HL-60 (cell line): ENCODE results near the gene PWWP2B.

Source experiments
- DNase-seq, 2 experiments: peaks; one replicate each; pipeline ENCODE4 v3.0.0-alpha.2; 2010 to 2020; ENCODE audit warnings: low read depth in 1 of 2, low spot score in 1 of 2
- H3K27ac ChIP-seq: fragments of 250-450 bp; sonication (Bioruptor Pico); replicated peaks from 2 replicates; pipeline ENCODE4 v1.5.1; 2020; ENCODE audit warnings: mild to moderate bottlenecking, moderate library complexity
- H3K27me3 ChIP-seq: fragments of 250-450 bp; sonication (Bioruptor Pico); 2 replicates; pipeline ENCODE4 v1.5.1; 2021; ENCODE audit warnings: mild to moderate bottlenecking, moderate library complexity; ENCODE audit not compliant: insufficient read depth, poor library complexity, severe bottlenecking
- H3K4me3 ChIP-seq: replicated peaks from 2 replicates; pipeline ENCODE4 v1.5.1; 2011; ENCODE audit warnings: mild to moderate bottlenecking, control low read depth, low read length; ENCODE audit not compliant: insufficient read depth
- GABPA ChIP-seq: IDR thresholded peaks from 2 replicates; pipeline ENCODE4 v1.6.1; 2012; ENCODE audit warnings: low read depth
- POLR2AphosphoS5 ChIP-seq: IDR thresholded peaks from 2 replicates; pipeline ENCODE4 v1.6.1; 2012; ENCODE audit warnings: low read depth
- REST ChIP-seq: IDR thresholded peaks from 2 replicates; pipeline ENCODE4 v1.6.1; 2012; ENCODE audit warnings: low read depth; ENCODE audit not compliant: insufficient replicate concordance
- SPI1 ChIP-seq: IDR thresholded peaks from 2 replicates; pipeline ENCODE4 v1.6.1; 2012; ENCODE audit warnings: low read depth, mild to moderate bottlenecking, borderline replicate concordance
- TF ChIP-seq, protein P1 (sequence below): IDR thresholded peaks from one replicate; pipeline ENCODE4 v1.5.1; 2011; ENCODE audit warnings: low read length, control low read depth, inconsistent platforms; ENCODE audit not compliant: insufficient read depth

PWWP2B gene

DNA sequence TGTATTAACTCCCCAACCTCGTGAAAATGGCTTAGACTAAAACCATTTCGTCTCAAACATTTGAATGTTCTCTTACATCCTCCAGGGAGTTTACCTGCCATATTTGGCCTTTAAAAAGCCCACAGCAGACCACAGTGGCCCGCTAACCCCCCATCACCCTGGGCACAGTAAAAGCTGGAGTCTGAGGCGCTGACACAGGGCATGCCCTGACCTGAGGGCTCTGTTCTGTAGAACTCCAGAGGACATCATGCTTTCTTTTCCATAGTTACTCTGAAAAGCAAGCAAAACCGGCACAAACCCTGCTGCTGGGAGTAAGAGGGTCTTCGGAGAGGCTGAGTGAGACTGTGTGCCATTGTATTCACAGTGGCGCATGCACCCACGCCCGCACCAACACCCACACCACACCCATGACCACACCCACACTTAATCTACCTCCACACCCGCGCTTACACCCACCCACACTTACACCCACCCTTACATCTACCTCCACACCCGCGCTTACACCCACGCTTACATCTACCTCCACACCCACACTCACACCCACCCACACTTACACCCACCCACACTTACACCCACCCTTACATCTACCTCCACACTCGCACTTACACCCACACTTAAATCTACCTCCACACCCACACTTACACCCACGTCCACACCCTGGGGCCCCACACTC is 32.9 kb upstream of the PWWP2B start:
- Histone ChIP-seq H3K27me3 (no peaks in the 10 kb centered on the region), H3K27ac (no peak overlapping the region), H3K4me3 (no peak overlapping the region)
- TF ChIP-seq REST (no peak), GABPA (no peak), SPI1 (no peak), POLR2AphosphoS5 (no peak)
- TF ChIP-seq, protein P1, sequence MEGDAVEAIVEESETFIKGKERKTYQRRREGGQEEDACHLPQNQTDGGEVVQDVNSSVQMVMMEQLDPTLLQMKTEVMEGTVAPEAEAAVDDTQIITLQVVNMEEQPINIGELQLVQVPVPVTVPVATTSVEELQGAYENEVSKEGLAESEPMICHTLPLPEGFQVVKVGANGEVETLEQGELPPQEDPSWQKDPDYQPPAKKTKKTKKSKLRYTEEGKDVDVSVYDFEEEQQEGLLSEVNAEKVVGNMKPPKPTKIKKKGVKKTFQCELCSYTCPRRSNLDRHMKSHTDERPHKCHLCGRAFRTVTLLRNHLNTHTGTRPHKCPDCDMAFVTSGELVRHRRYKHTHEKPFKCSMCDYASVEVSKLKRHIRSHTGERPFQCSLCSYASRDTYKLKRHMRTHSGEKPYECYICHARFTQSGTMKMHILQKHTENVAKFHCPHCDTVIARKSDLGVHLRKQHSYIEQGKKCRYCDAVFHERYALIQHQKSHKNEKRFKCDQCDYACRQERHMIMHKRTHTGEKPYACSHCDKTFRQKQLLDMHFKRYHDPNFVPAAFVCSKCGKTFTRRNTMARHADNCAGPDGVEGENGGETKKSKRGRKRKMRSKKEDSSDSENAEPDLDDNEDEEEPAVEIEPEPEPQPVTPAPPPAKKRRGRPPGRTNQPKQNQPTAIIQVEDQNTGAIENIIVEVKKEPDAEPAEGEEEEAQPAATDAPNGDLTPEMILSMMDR: no peak
- DNase-seq: no peak

DNA sequence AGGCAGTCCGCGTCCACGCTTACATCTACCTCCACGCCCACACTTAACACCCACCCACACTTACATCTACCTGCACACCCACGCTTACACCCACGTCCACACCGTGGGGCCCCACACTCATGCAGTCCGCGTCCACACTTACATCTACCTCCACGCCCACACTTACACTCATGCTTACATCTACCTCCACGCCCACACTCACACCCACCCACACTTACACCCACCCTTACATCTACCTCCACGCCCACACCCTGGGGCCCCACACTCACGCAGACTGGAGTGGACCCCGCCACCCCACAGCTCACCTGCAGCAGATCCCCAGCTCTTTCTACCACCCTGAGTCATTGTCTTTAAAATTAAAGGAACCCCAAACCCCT is 32.4 kb upstream of the PWWP2B start:
- Histone ChIP-seq H3K27me3 (no peaks in the 10 kb centered on the region), H3K27ac (no peak overlapping the region), H3K4me3 (no peak overlapping the region)
- no peak for TF ChIP-seq REST
- TF ChIP-seq, protein P1: no peak
- no peak for TF ChIP-seq GABPA
- no peak for TF ChIP-seq SPI1
- no peak for TF ChIP-seq POLR2AphosphoS5
- DNase-seq: no peak

DNA sequence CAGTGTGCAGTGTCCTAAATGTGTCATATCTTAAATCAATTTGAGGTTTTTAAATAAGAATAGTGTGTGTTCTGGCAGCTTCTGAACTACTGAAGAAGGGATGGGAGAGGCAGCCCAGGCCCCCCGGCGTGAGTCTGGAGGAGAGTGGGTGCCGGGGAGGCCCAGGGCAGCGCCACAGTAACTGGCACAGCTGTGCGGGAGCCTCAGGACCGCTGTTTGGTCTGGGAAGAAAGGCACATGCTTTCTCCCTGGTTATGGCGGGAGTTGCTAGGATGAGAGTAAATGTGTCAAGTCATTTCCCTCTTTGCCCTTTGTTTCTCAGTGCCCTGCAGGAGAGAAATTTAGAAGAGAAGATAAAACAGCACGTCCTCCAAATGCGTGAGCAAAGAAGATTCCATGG is 31.9 kb upstream of the PWWP2B start:
- Histone ChIP-seq H3K27ac (no peak overlapping the region), H3K27me3 (no peaks in the 10 kb centered on the region), H3K4me3 (no peak overlapping the region)
- DNase-seq: no peak
- TF ChIP-seq GABPA: no peak
- TF ChIP-seq REST: no peak
- TF ChIP-seq POLR2AphosphoS5: no peak
- no peak for TF ChIP-seq SPI1
- TF ChIP-seq, protein P1: no peak
